HL-60 (cell line): ENCODE results near the gene RYR2.

Experiments used
- DNase-seq, 2 experiments: peaks; one replicate each; pipeline ENCODE4 v3.0.0-alpha.2; 2010 to 2020; ENCODE audit warnings: low read depth in 1 of 2, low spot score in 1 of 2
- H3K27ac ChIP-seq: fragments of 250-450 bp; sonication (Bioruptor Pico); replicated peaks from 2 replicates; pipeline ENCODE4 v1.5.1; 2020; ENCODE audit warnings: mild to moderate bottlenecking, moderate library complexity
- H3K27me3 ChIP-seq: fragments of 250-450 bp; sonication (Bioruptor Pico); 2 replicates; pipeline ENCODE4 v1.5.1; 2021; ENCODE audit warnings: mild to moderate bottlenecking, moderate library complexity; ENCODE audit not compliant: insufficient read depth, poor library complexity, severe bottlenecking
- H3K4me3 ChIP-seq: replicated peaks from 2 replicates; pipeline ENCODE4 v1.5.1; 2011; ENCODE audit warnings: mild to moderate bottlenecking, control low read depth, low read length; ENCODE audit not compliant: insufficient read depth
- GABPA ChIP-seq: IDR thresholded peaks from 2 replicates; pipeline ENCODE4 v1.6.1; 2012; ENCODE audit warnings: low read depth
- POLR2AphosphoS5 ChIP-seq: IDR thresholded peaks from 2 replicates; pipeline ENCODE4 v1.6.1; 2012; ENCODE audit warnings: low read depth
- SPI1 ChIP-seq: IDR thresholded peaks from 2 replicates; pipeline ENCODE4 v1.6.1; 2012; ENCODE audit warnings: low read depth, mild to moderate bottlenecking, borderline replicate concordance
- TF ChIP-seq, protein P1 (sequence below): IDR thresholded peaks from 2 replicates; pipeline ENCODE4 v1.6.1; 2012; ENCODE audit warnings: low read depth; ENCODE audit not compliant: insufficient replicate concordance
- TF ChIP-seq, protein P2 (sequence below): IDR thresholded peaks from one replicate; pipeline ENCODE4 v1.5.1; 2011; ENCODE audit warnings: low read length, control low read depth, inconsistent platforms; ENCODE audit not compliant: insufficient read depth

RYR2 gene

DNA sequence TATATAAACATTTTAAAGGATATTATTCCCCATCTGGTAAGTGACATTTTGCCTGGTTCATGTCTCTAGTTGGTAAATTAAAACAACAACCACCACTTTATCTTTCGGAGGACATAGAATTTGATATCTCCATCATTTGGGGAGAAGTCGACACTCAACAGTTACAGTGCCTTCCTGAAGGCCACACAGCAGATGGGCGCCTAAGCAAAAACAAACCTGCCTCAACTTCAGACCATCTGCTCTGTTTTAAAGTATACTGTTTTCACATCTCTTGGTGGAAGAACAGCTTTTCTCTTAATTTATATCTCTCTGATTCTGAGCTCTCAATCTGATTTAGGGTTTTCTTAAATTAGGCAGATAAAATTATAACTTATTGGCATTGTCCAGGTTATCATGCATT, 282.2 kb downstream of the RYR2 start:
- TF ChIP-seq POLR2AphosphoS5 (no peak), SPI1 (no peak)
- H3K4me3 ChIP-seq: no peak overlapping the region
- no peak overlapping the region for H3K27ac ChIP-seq
- no peak for DNase-seq
- H3K27me3 ChIP-seq: peaks cover 3% of the 10 kb centered on the region

DNA sequence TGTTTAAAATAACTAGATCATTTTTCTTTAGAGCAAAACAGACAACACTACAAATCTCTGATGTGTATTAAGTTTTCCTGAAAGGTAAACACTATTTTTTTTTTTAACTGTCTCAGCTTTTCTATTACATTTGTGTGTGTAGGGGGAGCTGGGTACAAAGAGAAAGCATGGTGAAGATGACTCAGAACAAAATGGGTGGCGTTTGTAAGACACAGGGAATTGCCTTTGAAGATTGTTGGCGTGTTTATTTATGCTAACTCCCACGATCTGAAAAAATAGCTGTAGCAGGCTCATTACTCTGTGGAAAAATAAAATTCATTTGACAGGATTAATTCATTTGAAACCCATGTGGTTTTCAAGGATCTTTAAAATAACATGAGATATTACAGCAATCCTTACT, 285.1 kb downstream of the RYR2 start:
- no peak for DNase-seq
- no peak for TF ChIP-seq SPI1
- peaks cover 3% of the 10 kb centered on the region for H3K27me3 ChIP-seq
- no peak overlapping the region for H3K4me3 ChIP-seq
- H3K27ac ChIP-seq: no peak overlapping the region

DNA sequence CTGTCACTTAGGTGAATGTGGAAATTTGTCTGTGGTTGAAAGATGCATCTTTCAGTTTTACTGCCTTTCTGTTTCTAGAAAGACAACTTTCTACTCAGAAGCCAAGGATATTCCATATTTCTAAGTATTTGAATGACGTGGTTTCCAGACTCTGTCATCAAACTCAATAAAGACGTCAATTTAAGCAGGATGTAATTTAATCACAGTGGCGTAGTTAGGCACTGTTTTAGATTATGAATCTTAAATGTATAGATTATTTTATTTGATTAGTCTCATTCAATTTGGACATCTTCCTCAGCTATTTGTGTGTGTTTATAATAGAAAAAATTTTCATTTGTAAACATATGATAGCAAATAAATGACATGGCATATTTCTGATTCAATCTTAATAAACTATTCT, 298.9 kb downstream of the RYR2 start:
- TF ChIP-seq, protein P1, sequence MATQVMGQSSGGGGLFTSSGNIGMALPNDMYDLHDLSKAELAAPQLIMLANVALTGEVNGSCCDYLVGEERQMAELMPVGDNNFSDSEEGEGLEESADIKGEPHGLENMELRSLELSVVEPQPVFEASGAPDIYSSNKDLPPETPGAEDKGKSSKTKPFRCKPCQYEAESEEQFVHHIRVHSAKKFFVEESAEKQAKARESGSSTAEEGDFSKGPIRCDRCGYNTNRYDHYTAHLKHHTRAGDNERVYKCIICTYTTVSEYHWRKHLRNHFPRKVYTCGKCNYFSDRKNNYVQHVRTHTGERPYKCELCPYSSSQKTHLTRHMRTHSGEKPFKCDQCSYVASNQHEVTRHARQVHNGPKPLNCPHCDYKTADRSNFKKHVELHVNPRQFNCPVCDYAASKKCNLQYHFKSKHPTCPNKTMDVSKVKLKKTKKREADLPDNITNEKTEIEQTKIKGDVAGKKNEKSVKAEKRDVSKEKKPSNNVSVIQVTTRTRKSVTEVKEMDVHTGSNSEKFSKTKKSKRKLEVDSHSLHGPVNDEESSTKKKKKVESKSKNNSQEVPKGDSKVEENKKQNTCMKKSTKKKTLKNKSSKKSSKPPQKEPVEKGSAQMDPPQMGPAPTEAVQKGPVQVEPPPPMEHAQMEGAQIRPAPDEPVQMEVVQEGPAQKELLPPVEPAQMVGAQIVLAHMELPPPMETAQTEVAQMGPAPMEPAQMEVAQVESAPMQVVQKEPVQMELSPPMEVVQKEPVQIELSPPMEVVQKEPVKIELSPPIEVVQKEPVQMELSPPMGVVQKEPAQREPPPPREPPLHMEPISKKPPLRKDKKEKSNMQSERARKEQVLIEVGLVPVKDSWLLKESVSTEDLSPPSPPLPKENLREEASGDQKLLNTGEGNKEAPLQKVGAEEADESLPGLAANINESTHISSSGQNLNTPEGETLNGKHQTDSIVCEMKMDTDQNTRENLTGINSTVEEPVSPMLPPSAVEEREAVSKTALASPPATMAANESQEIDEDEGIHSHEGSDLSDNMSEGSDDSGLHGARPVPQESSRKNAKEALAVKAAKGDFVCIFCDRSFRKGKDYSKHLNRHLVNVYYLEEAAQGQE: no peak
- TF ChIP-seq SPI1 (no peak), GABPA (no peak)
- Histone ChIP-seq H3K4me3 (no peak overlapping the region), H3K27ac (no peak overlapping the region), H3K27me3 (no peaks in the 10 kb centered on the region)
- DNase-seq: no peak

DNA sequence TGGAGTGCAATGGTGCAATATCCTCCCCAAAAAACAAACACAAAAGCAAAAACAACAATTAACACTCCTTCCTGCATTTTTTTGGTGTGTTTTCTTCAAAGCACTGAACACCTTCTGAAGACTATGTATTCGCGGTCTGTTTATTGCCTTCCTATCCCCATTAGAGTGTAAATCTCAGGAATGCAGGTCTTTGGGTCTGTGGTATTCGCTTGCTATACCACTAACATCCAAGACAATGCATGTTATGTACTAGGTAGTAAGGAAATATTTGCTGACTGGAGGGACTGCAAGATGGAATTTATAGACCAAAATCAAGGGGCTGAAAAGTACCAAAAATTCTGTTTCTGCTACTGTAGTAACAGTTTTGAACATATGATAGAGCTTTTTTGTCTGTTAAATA, 299.4 kb downstream of the RYR2 start:
- Histone ChIP-seq H3K27ac (no peak overlapping the region), H3K27me3 (no peaks in the 10 kb centered on the region), H3K4me3 (no peak overlapping the region)
- TF ChIP-seq GABPA: no peak
- DNase-seq: no peak

DNA sequence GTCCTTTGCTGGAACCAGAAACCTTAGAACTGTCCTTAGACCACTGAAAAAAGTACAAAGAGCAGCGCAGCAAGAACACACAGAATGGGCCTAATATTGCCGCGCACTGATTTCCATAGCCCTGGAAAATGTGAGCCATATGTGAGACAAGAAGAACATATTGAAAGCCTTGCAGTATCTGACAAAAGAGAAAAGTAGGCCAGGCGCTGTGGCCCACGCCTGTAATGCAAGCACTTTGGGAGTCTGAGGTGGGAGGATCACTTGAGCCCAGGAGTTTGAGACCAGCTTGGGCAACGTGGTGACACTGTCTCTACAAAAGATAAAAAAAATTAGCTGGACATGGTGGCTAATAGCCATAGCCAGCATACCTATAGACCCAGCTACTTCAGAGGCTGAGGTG, 300.7 kb downstream of the RYR2 start:
- H3K27me3 ChIP-seq: no peaks in the 10 kb centered on the region
- DNase-seq: no peak
- H3K27ac ChIP-seq: no peak overlapping the region
- H3K4me3 ChIP-seq: no peak overlapping the region
- TF ChIP-seq GABPA (no peak), POLR2AphosphoS5 (no peak), SPI1 (no peak)
- TF ChIP-seq, protein P1: no peak
- TF ChIP-seq, protein P2, sequence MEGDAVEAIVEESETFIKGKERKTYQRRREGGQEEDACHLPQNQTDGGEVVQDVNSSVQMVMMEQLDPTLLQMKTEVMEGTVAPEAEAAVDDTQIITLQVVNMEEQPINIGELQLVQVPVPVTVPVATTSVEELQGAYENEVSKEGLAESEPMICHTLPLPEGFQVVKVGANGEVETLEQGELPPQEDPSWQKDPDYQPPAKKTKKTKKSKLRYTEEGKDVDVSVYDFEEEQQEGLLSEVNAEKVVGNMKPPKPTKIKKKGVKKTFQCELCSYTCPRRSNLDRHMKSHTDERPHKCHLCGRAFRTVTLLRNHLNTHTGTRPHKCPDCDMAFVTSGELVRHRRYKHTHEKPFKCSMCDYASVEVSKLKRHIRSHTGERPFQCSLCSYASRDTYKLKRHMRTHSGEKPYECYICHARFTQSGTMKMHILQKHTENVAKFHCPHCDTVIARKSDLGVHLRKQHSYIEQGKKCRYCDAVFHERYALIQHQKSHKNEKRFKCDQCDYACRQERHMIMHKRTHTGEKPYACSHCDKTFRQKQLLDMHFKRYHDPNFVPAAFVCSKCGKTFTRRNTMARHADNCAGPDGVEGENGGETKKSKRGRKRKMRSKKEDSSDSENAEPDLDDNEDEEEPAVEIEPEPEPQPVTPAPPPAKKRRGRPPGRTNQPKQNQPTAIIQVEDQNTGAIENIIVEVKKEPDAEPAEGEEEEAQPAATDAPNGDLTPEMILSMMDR: no peak

DNA sequence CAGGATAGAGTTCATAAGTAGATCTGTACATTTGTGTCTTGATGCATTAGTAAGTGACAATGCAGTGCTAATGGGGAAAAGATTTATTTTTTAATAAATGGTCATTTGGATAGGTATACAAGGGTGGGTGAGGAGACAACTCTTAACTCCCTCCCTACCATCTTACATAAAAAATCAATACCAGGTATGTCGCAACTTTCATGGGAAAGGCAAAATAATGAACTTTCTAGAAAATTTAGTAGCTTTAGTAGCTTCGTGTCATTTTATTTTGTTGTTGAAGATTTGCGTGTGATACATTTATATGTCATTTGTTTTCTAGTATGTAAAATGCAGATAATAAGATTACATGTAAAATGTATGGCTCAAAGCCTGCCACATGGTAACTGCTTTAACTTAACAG, 310.8 kb downstream of the RYR2 start:
- Histone ChIP-seq H3K27ac (no peak overlapping the region), H3K27me3 (no peaks in the 10 kb centered on the region), H3K4me3 (no peak overlapping the region)
- TF ChIP-seq, protein P2: no peak
- TF ChIP-seq, protein P1: no peak
- no peak for DNase-seq
